Adrenal gland (tissue), 5 donors: Measurements from ENCODE around the gene MACROD2.

Experiments
- POLR2A ChIP-seq, 2 donors: fragments of 450-650 bp; IDR thresholded peaks; one replicate each; pipeline ENCODE4 v1.6.1; 2017; ENCODE audit warnings: antibody characterized with exemption in 2 of 2, mild to moderate bottlenecking in 2 of 2, moderate library complexity in 1 of 2
- TF ChIP-seq, protein P1 (sequence below), 6 experiments: fragments of 450-650 bp in 4 of 6; fragments of 200-600 bp in 2 of 6; sonication (generic) in 1 of 6; IDR thresholded peaks; 1 replicate in 5 of 6; 2 replicates in 1 of 6; pipeline versions ENCODE4 v1.5.1 to v1.8.0; 2016 to 2021; ENCODE audit warnings: antibody characterized with exemption in 6 of 6, mild to moderate bottlenecking in 2 of 6, moderate library complexity in 1 of 6
- donor health status: DM: no; HTN: no; CAD: no.

DNA sequence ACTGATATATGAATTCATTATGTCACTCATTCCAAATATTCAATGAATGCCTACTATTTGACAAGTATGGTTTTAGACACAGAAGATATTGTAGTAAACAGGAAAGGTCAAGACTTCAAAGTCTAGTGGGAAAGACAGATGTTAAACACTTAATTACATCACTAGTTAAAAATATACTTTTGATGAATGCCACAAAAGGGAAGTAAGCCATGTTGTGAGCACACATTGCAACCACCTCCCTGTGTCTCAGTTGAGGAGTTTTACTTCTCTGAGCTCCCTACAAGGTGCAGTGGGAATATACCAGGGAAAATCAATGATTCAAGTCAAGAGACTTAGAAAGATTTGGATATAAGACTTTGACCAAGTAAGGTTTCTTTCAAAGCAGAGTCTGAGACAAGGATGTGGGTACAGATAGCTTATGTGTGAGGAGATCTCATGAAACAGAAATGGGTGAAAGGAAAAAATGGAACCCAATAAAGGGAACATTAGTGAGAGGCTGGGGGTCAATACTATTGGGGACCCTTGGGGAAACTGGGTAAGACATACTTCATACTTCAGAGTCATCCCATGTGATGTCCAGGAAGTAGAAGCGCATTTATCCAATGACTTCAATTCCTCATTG is 2074.2 kb downstream of the MACROD2 start:
- TF ChIP-seq, protein P1, sequence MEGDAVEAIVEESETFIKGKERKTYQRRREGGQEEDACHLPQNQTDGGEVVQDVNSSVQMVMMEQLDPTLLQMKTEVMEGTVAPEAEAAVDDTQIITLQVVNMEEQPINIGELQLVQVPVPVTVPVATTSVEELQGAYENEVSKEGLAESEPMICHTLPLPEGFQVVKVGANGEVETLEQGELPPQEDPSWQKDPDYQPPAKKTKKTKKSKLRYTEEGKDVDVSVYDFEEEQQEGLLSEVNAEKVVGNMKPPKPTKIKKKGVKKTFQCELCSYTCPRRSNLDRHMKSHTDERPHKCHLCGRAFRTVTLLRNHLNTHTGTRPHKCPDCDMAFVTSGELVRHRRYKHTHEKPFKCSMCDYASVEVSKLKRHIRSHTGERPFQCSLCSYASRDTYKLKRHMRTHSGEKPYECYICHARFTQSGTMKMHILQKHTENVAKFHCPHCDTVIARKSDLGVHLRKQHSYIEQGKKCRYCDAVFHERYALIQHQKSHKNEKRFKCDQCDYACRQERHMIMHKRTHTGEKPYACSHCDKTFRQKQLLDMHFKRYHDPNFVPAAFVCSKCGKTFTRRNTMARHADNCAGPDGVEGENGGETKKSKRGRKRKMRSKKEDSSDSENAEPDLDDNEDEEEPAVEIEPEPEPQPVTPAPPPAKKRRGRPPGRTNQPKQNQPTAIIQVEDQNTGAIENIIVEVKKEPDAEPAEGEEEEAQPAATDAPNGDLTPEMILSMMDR (IDR thresholded peaks at IDR 0.05) = no peak
- TF ChIP-seq POLR2A (IDR thresholded peaks at IDR 0.05) = no peak
